Measurements from ENCODE around the gene SNX21. TPM values are rescaled to one million over a fixed set of nuclear protein-coding genes. Genes with fewer than 3 reads are reported as not detected.

Gene SNX21
- total RNA-seq, 1 donor from 2014 or later = 20.1 TPM

GRCh38 chr20:45816951-45817350 lies 16.6 kb upstream of the SNX21 start:
- TF ChIP-seq CTCF (conservative IDR thresholded peaks at IDR 0.05; ENCODE audit: low read depth, low read length) = no peak
- no peak for DNase-seq (ENCODE audit: low read depth)
- no peak overlapping the region for H3K4me3 ChIP-seq (ENCODE audit: low read depth, low read length)

- no peak overlapping the region for H3K4me3 ChIP-seq (ENCODE audit: low read depth, low read length)
- peak; percentile 27 for DNase-seq (ENCODE audit: low read depth)
- no peak for TF ChIP-seq CTCF (conservative IDR thresholded peaks at IDR 0.05; ENCODE audit: low read depth, low read length)
Measured at GRCh38 chr20:45817376-45818194, 16.0 kb upstream of the SNX21 start.

GRCh38 chr20:45818239-45818638 lies 15.4 kb upstream of the SNX21 start:
- DNase-seq (ENCODE audit: low read depth) = no peak
- no peak for TF ChIP-seq CTCF (conservative IDR thresholded peaks at IDR 0.05; ENCODE audit: low read depth, low read length)
- H3K4me3 ChIP-seq (ENCODE audit: low read depth, low read length) = no peak overlapping the region

- DNase-seq (ENCODE audit: low read depth) = no peak
- no peak for TF ChIP-seq CTCF (conservative IDR thresholded peaks at IDR 0.05; ENCODE audit: low read depth, low read length)
- H3K4me3 ChIP-seq (ENCODE audit: low read depth, low read length) = no peak overlapping the region
Measured at GRCh38 chr20:45819466-45819865, 14.1 kb upstream of the SNX21 start.

GRCh38 chr20:45821947-45822346 lies 11.7 kb upstream of the SNX21 start:
- no peak for TF ChIP-seq CTCF (conservative IDR thresholded peaks at IDR 0.05; ENCODE audit: low read depth, low read length)
- DNase-seq (ENCODE audit: low read depth) = no peak
- H3K4me3 ChIP-seq (ENCODE audit: low read depth, low read length) = no peak overlapping the region

GRCh38 chr20:45822857-45823256 lies 10.7 kb upstream of the SNX21 start:
- H3K4me3 ChIP-seq (ENCODE audit: low read depth, low read length) = no peak overlapping the region
- no peak for DNase-seq (ENCODE audit: low read depth)
- no peak for TF ChIP-seq CTCF (conservative IDR thresholded peaks at IDR 0.05; ENCODE audit: low read depth, low read length)

Data from epithelial cell of proximal tubule (primary cell).